HG02610 (cell line): ENCODE measurements around the gene ARX.
A peak's percentile ranks its signal among the peaks of the same experiment; 100 is the strongest.

Experiments
- ATAC-seq: cut with Tn5 transposase; IDR thresholded peaks from one replicate; pipeline ENCODE4 v1.9.1; 2021; ENCODE audit warnings: mild to moderate bottlenecking, moderate library complexity; ENCODE audit not compliant: unreplicated experiment

ARX gene

DNA sequence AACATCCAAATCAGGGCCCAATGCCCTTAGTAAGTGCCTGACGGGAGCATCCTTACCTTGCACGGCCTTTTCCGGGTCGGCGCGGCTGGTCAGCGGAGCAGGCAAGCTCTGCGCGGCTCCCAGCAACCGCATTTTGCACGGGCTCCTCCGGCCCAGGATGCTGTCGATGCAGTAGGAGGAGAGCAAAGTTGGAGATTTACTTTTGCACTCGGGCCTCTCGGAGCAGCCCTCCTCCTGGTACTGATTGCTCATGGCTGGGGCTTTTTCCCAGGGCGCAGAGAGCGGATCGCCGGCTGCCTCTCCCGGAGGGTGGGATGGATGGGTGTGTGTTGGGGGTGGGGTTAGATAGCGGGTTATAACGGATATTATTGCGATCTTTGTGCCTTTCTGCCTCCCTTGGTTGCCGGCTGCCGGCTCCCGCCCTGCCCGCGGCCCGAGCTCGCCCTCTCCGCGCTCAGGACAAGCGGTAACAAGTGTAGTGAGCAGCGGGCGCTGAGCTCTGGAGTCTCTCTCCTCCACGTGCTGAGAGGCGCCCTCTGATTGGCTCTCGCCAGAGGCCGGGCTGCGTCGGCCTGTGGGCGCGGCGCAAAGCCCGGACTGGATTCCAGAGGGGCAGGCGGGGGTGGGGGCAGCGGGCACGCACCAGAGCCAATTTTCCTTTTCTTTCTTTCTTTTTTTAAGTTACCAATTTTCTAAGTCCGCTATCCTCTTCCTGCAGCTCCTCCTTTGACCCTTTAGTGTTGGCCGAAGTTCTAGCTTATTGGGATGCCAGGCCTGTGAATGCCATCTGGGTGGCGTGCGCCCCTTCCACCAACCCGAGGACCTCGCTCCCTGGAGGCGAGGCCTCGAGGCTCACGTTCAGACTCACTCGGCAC is at the start of gene ARX:
Gene ARX (minus strand): TSS at position 480 of the 875 bp plus-strand sequence. CDS start 228 bp downstream, at position 252.
- peak; percentile 88 for ATAC-seq

DNA sequence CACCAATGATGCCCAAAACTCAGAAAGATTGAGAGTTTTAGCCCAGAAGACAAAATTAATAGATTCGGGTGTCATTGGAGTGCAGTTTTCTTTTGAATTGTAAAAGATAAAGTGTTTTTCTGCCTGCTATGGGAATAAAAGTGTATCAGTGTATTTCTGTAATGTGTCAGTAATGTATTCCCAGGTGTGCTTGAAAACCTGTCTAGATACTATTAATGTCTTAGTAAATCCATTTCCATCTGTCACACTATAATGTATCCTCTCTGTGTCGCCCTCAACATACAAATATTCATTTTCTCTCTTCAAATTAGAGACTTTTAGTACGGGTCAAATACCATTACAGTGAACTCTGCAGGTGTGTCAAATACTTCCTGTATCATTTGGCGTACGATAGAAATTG is 43.5 kb upstream of the ARX start:
- ATAC-seq = no peak

DNA sequence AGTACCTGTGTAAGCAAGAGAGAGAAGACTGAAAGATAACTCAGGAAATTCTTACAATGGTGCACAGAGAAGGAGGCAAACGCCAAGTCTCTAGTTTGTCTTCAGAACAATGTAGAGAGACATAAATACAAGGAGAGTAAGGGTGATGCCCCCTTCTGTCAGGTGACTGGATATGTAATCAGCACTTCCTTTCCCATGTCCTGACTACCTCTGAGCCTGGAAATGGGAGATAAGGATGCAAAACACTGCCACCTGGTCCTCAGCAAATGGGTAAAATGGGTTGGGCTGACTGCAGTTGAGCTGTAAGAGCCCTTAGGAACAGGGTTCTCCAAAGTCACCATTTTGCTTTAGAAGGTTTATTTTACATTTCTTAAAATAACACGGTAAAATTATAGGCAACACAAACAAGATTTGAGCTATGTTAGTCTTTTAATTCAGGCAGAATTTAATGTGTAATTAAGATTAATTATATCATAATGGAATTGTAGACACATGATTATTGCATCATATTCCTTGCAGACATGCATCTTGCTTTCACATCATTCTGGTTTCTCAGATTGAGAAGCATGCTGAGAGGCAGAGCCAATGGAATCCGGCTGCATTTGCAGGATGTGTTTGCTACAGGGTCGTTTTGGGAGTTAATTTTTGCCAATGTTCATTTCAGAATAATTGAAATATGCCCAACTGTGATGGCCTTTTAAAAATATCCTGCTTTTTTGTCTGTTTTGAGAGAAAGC is 37.2 kb upstream of the ARX start:
- no peak for ATAC-seq

DNA sequence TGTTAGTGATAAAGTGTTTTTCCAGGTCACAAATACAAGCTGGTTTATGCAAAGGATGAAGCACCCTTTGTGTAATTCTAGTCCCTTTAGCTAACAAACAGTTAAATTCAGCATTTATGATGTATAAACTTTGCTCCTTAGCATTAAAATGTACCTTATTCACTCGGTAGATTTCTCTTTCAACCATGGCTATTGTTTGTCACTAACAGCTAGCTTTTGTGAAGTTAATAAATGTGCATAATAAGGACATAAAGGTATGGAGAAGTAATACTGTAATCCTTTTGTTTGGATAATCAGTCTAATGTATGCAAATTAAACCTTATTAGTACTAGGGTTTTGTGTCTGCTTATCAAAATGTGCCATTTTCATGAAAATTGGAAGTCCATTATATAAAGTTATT is 34.2 kb upstream of the ARX start:
- no peak for ATAC-seq

DNA sequence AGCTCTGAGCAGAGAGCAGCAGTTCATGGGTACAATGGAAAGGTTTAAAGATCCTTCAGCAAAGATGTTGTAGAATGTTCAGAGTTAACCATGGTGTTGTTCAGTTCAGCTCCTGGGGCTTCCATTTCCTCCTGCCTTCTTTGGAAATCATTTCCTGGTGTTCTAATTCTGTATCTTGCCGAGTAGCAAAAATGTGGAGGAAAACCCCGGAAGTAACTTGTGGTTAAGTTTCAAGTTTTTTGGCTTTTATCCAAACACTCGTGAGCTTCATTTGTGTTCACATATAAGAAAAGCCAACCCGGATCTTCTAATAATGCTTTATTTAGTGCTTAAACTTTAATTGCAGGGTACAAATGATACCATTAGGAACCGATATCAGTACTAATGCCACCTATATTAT is 33.6 kb upstream of the ARX start:
- ATAC-seq = no peak

DNA sequence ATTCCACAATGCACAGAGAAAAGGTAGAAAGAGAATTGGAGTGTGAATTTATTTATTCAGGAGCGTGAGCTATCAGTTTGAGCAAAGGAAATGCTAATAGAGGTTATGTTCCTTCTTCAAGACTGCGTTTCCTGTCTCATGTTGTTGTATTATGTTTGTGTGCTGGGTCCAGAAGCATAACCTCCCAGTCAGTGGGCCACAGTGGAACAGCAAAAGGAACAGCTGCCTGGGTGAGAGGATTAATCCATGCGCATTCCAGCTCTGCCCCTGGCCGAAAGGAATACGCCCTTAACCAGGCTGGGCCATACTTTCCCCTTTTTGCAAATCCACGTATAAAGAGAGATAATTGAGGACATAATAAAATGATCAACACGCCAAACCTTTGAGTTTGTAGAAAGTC is 32.4 kb upstream of the ARX start:
- ATAC-seq = no peak

DNA sequence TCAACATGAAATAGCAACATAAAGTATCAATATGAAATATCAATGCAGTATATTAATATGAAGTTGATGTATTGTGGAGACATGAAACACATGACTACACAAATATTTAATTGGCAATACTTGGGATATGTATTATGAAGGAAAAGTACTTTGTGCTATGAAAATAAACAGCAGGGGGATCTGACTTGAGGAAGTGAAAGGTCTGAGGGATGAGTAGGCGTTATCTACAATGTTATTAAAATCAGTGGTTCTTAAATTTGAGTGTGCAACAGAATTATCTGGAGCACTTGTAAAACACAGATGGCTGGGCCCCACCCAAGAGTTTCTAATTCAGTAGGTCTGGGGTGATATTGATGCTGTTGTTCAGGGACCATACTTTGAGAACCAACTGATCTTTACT is 27.4 kb upstream of the ARX start:
- no peak for ATAC-seq

DNA sequence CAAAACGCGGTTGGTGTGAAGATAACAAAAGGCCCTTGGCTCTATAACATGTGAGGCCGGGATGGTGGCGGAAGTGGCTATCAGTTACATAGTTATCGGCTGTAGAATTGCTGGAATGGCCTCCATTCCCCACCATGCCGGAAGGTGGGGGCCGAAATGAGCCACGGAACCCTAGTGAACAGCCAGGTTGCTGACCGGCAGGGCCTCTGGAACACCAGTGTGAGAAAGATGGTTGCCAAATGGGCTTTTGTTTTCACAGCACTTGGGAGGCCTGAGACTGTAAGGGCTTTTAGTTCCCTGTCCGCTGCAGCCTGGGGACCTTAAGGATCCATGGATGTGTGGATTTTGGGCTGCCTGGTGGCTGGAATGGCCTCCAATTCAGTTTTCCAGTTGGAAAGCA is 23.3 kb upstream of the ARX start:
- ATAC-seq = no peak

DNA sequence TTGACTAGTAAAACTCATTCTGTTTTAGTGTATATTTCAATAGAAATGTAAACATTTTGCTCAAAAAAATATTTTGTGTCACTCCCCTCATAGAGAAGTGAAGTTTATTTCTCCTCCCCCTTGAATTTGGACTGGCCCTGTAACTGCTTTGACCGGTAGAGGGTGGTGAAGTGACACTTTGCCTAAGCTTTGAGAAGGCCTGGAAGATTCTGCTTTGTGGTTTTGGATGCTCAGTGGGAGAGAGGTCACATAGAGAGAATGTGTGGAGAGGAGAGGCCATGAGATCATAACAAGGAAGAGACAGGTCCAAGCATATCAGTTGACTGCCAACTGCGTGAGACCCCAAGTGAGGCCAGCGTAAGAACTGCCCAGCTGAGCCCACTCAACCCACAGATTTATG is 19.1 kb upstream of the ARX start:
- no peak for ATAC-seq

DNA sequence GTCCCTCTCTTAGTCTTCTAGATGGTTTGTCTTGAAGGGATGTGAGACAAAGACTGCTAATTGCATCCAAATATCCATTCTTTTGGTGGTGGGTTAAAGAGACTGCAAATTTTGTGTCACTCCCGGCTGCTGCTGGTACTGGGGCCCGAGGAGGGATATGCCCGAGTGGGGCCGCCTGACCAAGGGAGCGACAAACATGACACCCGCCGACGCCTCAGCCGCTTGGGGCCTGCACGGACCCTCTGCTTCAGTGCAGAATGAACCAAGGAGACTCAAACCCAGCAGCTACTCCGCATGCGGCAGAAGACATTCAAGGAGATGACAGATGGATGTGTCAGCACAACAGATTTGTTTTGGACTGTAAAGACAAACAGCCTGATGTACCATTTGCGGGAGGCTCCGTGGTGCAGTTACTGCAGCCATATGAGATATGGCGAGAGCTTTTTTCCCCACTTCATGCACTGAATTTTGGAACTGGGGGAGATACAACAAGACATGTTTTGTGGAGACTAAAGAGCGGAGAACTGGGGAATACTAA is 13.6 kb upstream of the ARX start:
- ATAC-seq = no peak

DNA sequence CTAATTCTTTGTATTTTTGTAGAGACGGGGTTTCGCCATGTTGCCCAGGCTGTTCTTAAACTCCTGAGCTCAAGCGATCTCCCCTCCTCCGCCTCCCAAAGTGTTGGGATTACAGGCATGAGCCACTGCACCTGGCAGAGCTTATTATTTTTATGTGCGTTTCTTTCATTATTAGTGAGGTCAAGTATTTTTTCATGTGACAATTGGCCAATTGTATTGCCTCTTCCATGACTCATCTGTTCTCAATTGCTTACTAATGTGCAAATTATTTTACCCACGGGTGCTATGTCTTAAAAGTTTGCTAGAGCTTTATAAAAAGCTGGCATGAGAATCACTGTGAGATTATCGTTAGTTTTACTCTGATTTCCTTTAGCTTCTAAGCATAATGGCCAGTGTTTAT is 13.0 kb upstream of the ARX start:
- no peak for ATAC-seq

DNA sequence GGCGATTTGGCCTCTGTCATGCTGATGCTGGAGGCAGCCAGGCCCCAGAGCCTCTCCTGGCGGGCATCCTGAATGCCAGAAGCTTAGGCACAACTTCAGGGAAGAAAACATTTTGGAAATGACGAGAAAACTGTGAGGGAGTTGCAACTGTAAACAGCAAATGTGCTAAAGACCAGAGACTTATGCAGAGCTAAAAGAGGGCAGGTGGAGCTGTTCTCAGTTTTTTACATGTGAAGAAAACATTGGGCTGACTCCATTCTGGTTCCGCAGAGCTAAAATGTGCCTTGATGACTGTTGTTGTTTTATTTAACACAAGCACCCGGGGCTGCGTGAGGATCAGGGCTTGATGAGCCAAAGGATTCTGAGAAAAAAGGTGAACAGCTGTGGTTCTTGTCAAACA is 10.8 kb upstream of the ARX start:
- ATAC-seq = no peak

DNA sequence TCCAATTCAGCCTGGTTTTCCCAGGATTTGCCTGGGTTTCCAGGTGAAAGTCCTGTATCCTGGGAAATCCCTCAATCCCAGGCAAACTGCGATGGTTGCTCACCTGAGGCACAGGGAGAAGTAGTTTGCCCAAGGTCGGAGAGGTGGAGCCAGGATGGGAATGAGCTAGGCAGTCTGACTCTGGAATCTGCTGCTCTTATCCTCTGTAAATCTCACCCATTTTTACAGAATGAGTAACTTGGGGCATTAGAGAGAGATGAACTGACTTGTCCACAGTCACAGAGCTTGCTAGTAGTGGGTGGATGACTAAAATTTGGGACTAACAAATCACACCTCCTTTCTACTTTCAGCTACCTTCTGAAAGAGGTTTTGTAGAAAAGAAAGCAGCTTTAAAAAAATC is 9.8 kb upstream of the ARX start:
- no peak for ATAC-seq

DNA sequence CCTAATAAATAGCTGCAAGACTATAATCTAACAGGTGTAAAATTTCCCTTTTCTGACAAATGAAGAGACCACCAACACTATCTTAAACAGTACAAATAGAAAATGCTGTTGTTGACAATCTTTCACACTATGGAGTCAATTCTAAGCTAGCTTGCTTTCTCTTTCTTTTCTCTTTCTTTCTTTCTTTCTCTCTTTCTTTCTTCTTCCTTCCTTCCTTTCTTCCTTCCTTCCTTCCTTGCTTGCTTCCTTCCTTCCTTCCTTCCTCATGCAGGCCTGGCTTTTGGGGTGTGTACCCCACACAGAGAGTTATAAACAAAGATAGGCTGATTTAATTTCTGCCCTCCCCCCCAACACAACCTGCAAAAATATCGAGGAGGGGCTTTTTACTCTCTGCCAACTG is 8.1 kb upstream of the ARX start:
- no peak for ATAC-seq

DNA sequence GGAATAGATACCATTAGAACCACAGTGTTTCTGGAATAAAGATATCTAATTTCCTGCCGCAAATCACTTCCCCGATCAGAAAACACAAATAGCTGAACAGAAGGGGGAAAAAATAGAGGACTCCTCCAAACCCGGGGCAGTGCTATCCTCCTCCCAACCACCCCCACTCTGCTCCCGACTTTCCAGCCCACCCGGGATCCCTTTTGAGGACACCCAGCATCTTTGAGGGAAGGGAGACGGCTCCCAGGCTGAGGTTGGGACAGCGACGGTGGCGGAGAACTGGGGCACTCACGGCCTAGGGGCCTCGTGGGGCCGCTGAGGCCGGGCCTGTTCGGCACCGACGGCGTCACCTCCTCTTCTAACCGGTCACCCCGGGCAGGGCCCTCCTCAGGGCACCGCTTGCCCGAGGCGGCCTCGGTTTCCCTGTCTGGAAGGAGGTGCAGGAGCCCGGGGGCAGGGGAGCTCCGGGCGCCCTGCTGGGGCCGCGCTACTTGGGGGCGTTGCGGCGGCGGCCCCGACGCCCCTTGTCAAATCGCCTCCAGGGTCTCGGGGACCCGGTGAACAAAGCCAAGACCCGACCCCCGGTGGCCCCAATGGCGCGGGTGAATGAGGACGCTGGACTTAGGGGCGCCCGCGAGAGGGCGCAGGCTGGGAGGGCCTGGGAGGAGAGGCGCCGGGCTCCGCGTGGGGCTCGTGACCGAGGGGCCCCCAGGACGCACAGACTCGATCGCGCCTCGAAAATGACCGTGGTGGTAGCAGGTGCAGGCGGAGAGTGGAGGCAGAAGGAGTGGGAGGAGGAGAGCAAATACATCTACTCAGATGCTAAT is 6.9 kb upstream of the ARX start:
- no peak for ATAC-seq

DNA sequence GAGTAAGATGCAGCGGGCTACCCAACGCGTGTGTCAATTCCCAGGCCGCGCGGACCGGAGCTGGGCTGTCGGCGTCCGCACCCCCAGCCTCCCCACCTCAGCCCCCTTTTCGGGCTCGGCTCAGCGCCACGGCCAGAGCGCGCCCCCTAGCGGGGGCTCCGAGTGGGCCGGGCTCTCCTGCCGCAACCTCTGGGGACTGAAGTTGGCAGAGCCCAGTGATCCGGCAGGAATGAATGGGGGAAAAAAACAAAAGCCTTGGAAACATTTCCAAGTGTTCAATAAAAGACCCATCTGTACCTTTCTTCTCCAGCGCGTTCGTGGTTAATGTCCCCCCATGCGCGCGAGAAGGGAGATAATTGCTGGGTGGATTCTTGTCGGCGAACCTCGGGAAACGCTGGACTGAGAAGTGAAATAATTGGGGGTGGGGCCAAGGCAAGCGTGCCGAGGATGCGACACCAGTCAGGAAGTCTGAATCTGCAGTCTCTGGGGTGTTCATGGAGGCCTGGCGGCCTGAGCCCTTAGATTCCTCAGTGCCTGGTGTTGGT is 5.2 kb upstream of the ARX start:
- peak; percentile 52 for ATAC-seq

DNA sequence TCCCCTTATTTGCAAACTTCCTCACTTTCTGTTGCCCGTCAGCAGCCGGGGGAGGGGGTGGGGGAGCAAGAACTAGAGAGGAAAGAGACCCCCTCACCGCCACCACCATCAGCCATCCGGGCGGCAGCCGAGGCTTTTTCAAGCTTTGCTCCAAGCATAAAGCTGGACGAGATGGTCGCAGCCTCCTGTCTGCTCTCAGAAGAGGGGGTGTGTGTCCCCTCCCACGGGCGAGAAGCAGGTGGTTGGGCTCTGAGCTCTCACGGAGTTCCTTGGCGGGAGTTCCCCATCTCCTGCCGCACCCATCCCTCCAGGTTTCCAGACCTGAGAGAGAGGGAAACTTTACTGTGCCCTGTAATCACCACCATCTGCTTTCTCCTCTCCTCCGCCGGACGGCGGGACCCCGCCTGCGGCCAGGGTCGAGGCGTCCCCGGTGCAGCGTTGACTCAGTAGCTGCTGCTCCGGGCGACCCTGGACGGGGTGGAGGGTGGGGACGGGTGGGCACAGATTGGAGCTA is 4.7 kb upstream of the ARX start:
- ATAC-seq = peak; percentile 20

DNA sequence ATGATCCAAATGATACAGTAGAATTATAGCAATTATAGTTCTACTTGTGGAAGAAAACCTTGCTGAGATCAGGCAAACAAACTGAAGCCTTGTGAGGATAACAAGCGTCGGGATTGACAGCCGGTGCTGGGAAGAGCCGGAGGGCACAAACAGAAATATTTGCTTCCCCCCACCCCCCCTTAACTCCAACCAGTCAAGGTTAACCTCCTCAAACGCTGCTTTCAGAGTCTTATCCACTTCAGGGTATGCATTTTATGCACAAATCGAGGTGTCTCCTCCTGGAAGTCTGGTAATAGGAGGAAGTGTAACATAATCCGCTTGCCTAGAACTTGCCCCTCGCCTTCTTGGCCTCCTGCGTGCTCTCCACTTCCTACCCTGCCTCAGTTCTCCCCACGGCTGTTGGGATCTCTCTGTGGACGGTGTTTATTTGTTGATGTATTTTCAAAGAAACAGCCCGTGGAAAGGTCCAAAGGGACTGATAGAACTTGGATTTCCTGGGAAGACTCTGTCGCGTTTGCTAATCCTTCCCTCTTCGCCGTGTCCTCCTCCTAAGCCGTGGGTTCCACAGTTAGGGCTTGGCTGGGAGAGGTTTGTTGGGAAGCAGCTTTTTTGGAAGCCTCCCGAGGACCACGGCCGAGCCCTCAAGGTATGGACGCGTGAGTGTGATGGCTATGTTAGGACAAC is 4.1 kb upstream of the ARX start:
- ATAC-seq = no peak

DNA sequence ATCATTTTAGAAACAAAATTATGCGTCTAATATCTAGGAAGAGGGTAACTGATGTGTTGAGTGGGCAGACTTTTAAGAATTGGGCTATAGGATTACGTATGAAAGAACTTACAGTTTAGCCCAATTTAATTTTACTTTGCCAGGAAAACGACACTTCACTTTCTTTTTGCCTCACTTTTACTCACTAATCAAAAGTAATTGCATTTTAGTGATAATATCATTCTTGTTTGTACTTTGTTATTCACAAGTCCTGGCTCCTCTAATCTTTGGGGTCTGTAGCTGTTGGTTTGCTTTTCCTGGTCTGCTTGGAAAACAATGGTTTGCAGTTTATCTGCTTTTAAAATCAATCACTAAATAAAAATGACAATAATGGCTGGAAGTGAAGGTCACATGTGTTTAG is 2.9 kb upstream of the ARX start:
- no peak for ATAC-seq

DNA sequence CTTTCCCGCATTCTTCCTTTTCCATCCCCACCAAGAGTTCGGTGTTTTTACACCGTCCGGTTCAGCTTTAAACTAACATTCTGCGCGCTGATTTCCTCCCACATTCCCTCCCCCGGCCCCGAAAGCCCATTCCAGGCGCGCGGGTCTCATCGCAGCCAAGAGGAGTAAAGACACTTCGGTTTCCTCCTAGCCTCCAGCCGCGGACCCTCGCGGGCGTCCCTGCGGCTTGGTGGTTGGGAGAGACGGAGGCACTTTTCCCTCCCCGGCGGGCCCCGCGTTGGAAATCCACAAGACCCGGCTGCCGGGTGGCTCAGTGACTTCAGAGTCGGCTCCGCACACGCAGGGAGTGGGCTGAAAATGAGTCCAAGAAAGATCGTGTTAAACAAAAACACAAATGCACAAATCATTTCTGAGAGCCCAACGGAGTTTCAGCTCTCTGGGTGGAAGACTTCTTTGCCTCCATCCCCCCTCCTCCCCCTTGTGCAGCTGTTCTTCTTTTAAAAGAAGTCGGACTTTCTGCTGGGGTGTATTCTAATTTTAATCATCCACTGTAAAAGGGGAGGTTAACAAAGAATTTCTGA is 2.0 kb upstream of the ARX start:
- no peak for ATAC-seq
